NT2/D1 (cell line): Measurements from ENCODE around the gene ASCC2.

ENCODE experiments used
- SUZ12 ChIP-seq: IDR thresholded peaks from 2 replicates; pipeline ENCODE4 v1.6.1; 2011; ENCODE audit not compliant: insufficient read length, insufficient read depth; ENCODE audit errors: extremely low read depth
- ZNF274 ChIP-seq: IDR thresholded peaks from 2 replicates; pipeline ENCODE4 v1.6.1; 2011; ENCODE audit warnings: mild to moderate bottlenecking, low read depth, low read length

DNA sequence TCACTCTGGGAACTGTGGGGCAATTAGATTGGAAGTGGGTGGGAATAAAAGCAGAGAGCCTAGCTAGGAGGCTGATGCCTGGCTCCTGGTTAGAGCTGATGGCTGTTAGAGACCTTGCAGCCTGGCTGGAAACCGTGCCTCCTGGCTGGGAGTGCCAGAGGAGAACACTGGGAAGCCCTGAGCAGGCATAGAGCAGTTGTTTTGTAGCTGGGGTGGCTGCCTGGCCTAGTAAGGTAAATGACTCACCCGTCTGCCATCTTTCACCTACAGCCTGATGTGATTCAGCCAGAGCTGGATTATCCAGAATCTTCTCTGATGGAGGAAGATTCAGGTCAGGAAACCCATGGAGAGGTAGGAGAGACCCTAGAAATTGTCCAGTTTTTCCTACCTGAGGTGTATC is 64.8 kb downstream of the ASCC2 start:
- no peak for TF ChIP-seq ZNF274
- TF ChIP-seq SUZ12: no peak
